Endothelial cell (in vitro differentiated cells): Measurements from ENCODE around the gene NOL4L. TPM values are rescaled to one million over a fixed set of nuclear protein-coding genes. Genes with fewer than 3 reads are reported as not detected.
A peak's percentile ranks its signal among the peaks of the same experiment; 100 is the strongest.

Experiments
- DNase-seq: peaks from one replicate; pipeline ENCODE4 v3.0.0; 2021; ENCODE audit warnings: low spot score
- H3K27ac Mint-ChIP-seq: one replicate; pipeline ENCODE4 v1.8.0; 2021; ENCODE audit warnings: mixed read lengths, inconsistent platforms; ENCODE audit not compliant: unreplicated experiment
- H3K27me3 Mint-ChIP-seq: one replicate; pipeline ENCODE4 v1.8.0; 2021; ENCODE audit warnings: mild to moderate bottlenecking, moderate library complexity, mixed read lengths, inconsistent platforms; ENCODE audit not compliant: unreplicated experiment
- H3K36me3 Mint-ChIP-seq: one replicate; pipeline ENCODE4 v1.8.0; 2021; ENCODE audit warnings: mild to moderate bottlenecking, low read depth, mixed read lengths, inconsistent platforms; ENCODE audit not compliant: unreplicated experiment
- H3K4me1 Mint-ChIP-seq: one replicate; pipeline ENCODE4 v1.8.0; 2021; ENCODE audit warnings: mild to moderate bottlenecking, mixed read lengths, inconsistent platforms; ENCODE audit not compliant: unreplicated experiment
- H3K4me3 Mint-ChIP-seq: one replicate; pipeline ENCODE4 v1.8.0; 2021; ENCODE audit warnings: mild to moderate bottlenecking, mixed read lengths, inconsistent platforms; ENCODE audit not compliant: unreplicated experiment
- H3K9me3 Mint-ChIP-seq: one replicate; pipeline ENCODE4 v1.8.0; 2021; ENCODE audit warnings: mixed read lengths, inconsistent platforms; ENCODE audit not compliant: unreplicated experiment
- total RNA-seq: library from RNA; stranded (reverse); fragmentation: NEBNext Ultra II Directional; extraction: Animal tissue kit (Norgen Biotek cat#: 25700); gene quantifications from one replicate; pipeline ENCODE4 v1.2.1, GENCODE V29; 2021; ENCODE audit not compliant: unreplicated experiment
- TF ChIP-seq, protein P1 (sequence below): fragments of 200-600 bp; sonication (generic); IDR thresholded peaks from one replicate; pipeline ENCODE4 v1.5.0; 2021; ENCODE audit warnings: antibody characterized with exemption; ENCODE audit not compliant: unreplicated experiment

The NOL4L gene
- total RNA-seq, 1 donor from 2014 or later = 150 TPM

DNA sequence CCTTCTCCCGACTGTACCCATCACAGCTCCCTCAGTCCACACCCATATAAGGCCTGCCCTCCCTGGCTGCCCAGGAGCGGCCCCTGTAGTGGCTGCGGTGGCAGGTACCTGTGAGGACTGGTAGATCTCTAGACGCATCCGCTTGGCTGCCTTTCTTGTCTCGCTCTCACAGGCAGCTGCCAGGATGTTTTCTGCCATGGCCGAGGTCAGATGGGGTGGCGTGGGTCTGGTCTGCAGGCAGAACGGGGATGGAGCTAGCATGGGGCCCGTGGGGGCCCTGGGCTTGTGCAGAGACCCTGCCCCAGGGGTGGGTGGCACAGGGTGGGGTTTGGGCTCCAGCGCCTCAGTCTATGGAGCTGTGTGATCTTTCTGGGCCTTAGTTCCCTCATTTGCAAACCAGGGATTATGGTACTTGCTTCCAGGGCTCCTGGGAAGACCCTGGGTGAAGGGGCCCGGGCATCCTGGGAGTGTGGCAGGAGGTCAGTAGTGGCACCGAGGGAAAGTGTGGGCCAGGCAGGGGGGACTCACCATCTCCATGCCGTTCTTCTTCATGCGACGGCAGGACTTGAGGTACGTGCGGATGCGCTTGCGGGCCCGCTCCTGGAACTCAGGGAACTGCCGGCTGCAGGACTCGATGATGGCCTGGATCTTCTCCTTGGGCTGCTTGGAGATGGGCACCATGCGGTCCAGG is 132.2 kb downstream of the NOL4L start:
- Mint-ChIP-seq H3K36me3 (peaks cover 33% of the 10 kb centered on the region), H3K27ac (no peak overlapping the region), H3K4me3 (peak overlapping the region; percentile 47), H3K9me3 (no peaks in the 10 kb centered on the region), H3K27me3 (peaks cover 25% of the 10 kb centered on the region), H3K4me1 (peaks cover 57% of the 10 kb centered on the region)
- DNase-seq = no peak
- TF ChIP-seq, protein P1, sequence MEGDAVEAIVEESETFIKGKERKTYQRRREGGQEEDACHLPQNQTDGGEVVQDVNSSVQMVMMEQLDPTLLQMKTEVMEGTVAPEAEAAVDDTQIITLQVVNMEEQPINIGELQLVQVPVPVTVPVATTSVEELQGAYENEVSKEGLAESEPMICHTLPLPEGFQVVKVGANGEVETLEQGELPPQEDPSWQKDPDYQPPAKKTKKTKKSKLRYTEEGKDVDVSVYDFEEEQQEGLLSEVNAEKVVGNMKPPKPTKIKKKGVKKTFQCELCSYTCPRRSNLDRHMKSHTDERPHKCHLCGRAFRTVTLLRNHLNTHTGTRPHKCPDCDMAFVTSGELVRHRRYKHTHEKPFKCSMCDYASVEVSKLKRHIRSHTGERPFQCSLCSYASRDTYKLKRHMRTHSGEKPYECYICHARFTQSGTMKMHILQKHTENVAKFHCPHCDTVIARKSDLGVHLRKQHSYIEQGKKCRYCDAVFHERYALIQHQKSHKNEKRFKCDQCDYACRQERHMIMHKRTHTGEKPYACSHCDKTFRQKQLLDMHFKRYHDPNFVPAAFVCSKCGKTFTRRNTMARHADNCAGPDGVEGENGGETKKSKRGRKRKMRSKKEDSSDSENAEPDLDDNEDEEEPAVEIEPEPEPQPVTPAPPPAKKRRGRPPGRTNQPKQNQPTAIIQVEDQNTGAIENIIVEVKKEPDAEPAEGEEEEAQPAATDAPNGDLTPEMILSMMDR = no peak

DNA sequence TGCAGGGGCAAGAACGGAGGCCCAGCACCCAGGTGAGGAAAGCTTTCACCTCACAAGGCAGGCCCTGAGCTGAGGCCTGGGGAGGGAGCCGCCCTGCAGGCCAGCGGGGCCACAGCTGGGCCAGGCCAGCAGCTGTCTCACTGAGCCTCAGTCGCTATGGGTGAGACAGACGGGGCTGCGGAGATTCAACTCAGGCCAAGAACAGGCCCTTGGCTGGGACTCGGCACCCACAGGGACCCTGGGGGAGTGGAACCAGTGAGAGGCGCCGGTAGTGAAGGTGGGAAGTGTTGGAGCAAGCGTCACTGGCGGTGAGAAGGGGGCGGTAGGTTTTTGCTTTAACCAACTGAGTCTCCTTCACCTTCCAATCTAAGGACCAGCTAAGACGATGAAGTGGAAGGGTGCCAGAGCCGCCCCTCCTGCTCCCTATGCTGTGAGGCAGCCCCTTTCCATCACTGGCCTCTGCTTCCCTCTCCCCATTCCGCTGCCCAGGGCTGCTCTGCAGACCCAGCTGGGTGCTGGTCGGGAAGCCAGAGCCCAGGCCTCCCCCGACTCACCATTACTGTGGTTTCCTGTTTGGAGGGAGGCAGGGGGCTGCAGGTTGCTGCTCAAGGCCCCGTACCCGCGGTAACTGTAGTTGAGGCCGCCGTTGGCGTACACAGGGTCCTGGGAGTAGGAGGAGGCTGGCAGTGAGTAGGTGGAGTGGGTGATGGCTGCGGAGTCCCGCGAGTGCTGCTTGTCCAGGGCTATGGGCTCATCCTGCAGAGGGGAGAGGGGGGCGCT is 133.3 kb downstream of the NOL4L start:
- H3K36me3 Mint-ChIP-seq = peaks cover 41% of the 10 kb centered on the region
- TF ChIP-seq, protein P1 = no peak
- DNase-seq = no peak
- H3K9me3 Mint-ChIP-seq = no peaks in the 10 kb centered on the region
- H3K27me3 Mint-ChIP-seq = peaks cover 27% of the 10 kb centered on the region
- H3K4me1 Mint-ChIP-seq = peaks cover 62% of the 10 kb centered on the region
- H3K4me3 Mint-ChIP-seq = no peak overlapping the region
- H3K27ac Mint-ChIP-seq = peak overlapping the region; percentile 78

DNA sequence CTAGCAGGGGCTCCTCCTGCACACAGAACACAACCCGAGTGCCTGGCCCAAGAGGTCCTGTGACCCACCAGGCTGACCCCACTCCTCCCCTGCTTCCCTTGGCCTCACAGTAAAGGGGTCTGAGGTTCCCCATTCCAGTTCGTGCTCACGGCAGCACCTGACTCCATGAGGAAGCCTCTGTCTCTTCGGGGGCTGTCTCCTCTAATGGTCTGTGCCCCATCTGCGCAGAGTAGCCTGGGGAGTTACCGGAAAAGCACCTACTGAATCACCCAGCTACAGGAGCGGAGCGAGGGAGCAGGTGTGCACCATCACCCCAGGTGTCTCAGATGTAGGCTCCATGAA is 133.8 kb downstream of the NOL4L start:
- DNase-seq = no peak
- Mint-ChIP-seq H3K4me3 (peak overlapping the region; percentile 62), H3K36me3 (peaks cover 44% of the 10 kb centered on the region), H3K27me3 (peaks cover 29% of the 10 kb centered on the region), H3K27ac (peak overlapping the region; percentile 78), H3K4me1 (peaks cover 68% of the 10 kb centered on the region), H3K9me3 (no peaks in the 10 kb centered on the region)
- TF ChIP-seq, protein P1 = no peak

DNA sequence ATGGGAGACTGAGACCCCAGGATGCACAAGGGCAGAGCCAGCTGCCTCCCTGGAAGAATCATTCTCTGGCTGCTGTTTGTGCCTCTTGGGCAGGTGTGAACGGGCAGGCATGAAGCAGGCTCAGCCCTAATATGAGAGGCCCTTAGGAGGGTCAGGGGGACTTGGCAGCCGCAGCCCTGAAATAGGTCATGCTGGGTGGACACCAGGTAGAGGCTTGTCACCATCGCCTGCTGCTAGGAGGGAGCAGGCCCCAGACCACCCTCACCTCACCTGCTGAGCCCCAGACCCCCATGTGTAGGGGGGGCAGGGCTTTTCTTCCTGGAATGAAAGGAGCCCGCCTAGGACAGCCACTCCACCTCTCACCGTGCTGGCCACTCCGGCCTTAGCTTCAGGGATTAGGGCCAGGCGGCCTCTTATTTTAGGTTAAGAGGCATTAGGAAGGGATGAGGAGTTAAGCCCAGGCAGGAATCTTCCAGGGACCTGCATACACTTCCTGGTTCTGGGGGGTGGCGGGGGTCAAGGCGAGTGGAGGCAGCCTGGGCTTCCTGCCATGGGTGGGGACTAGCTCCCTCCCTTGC is 134.6 kb downstream of the NOL4L start:
- peak overlapping the region; percentile 81 for H3K27ac Mint-ChIP-seq
- peaks cover 74% of the 10 kb centered on the region for H3K4me1 Mint-ChIP-seq
- no peak for DNase-seq
- H3K27me3 Mint-ChIP-seq = peaks cover 29% of the 10 kb centered on the region
- H3K36me3 Mint-ChIP-seq = peaks cover 44% of the 10 kb centered on the region
- H3K9me3 Mint-ChIP-seq = no peaks in the 10 kb centered on the region
- peak overlapping the region; percentile 62 for H3K4me3 Mint-ChIP-seq
- TF ChIP-seq, protein P1 = no peak
